H1 (cell line): ENCODE measurements around the gene NUP58. TPM values are rescaled to one million over a fixed set of nuclear protein-coding genes. Genes with fewer than 3 reads are reported as not detected.

ENCODE experiments used
- CHD2 ChIP-seq: IDR thresholded peaks from 2 replicates; pipeline ENCODE4 v1.6.1; 2012; ENCODE audit warnings: low read length, improper control_type of control experiment
- CHD7 ChIP-seq: fragments of 300-600 bp; sonication (generic); IDR thresholded peaks from 2 replicates; pipeline ENCODE4 v1.7.1; 2012; ENCODE audit warnings: low read length, moderate library complexity, mild to moderate bottlenecking, inconsistent platforms; ENCODE audit not compliant: insufficient replicate concordance
- GTF2F1 ChIP-seq: IDR thresholded peaks from 2 replicates; pipeline ENCODE4 v1.6.1; 2012; ENCODE audit warnings: low read depth, low read length, improper control_type of control experiment, borderline replicate concordance
- KDM1A ChIP-seq: fragments of 200-600, 300-600 bp; sonication (generic); IDR thresholded peaks from 2 replicates; pipeline ENCODE4 v1.7.1; 2016; ENCODE audit warnings: mild to moderate bottlenecking, low read length, borderline replicate concordance
- KDM4A ChIP-seq: IDR thresholded peaks from one replicate; pipeline ENCODE4 v1.7.1; 2012; ENCODE audit warnings: low read depth, mild to moderate bottlenecking, moderate library complexity, low read length, inconsistent platforms; ENCODE audit not compliant: severe bottlenecking
- NRF1 ChIP-seq: IDR thresholded peaks from 2 replicates; pipeline ENCODE4 v1.6.1; 2011; ENCODE audit warnings: mild to moderate bottlenecking, low read depth, low read length, improper control_type of control experiment
- RAD21 ChIP-seq, 2 experiments: IDR thresholded peaks in 1 of 2; conservative IDR thresholded peaks in 1 of 2; 2 replicates each; pipeline ENCODE4 v1.6.1; 2011; ENCODE audit warnings: low read depth in 2 of 2, low read length in 2 of 2, improper control_type of control experiment in 1 of 2, inconsistent platforms in 1 of 2, mild to moderate bottlenecking in 1 of 2, moderate library complexity in 1 of 2
- SIN3A ChIP-seq, 2 experiments: IDR thresholded peaks in 1 of 2; conservative IDR thresholded peaks in 1 of 2; 2 replicates each; pipeline ENCODE4 v1.6.1; 2011 to 2012; ENCODE audit warnings: low read length in 2 of 2, improper control_type of control experiment in 1 of 2, low read depth in 1 of 2, mild to moderate bottlenecking in 1 of 2
- polyA plus RNA-seq, 7 experiments: library from polyadenylated mRNA; depleted of rRNA in 3 of 7; stranded (reverse) in 5 of 7; unstranded in 2 of 7; fragments of >200 nt in 5 of 7; fragments of 200-250 nt in 2 of 7; gene quantifications; 1 replicate in 5 of 7; 2 replicates in 1 of 7; 4 replicates in 1 of 7; pipeline versions ENCODE4 v1.2.1 to v1.2.3, GENCODE V29; 2011 to 2013; ENCODE audit warnings: missing spikeins in 2 of 7, mixed read lengths in 2 of 7
- total RNA-seq: library from RNA; stranded (reverse); fragmentation: NEBNext Ultra II Directional; extraction: Animal tissue kit (Norgen Biotek cat#: 25700); gene quantifications from 2 replicates; pipeline ENCODE4 v1.2.1, GENCODE V29; 2021
- TF ChIP-seq, protein P1 (sequence below): IDR thresholded peaks from 2 replicates; pipeline ENCODE4 v1.6.1; 2012; ENCODE audit warnings: low read length, inconsistent platforms

Gene NUP58
- total and polyA plus RNA-seq, 2 of the 8 experiments (the other 6 are each of a cell fraction or from before 2014, with no cell fraction given) = 35.0 to 53.8 TPM

- TF ChIP-seq CHD7 = no peak
- no peak for TF ChIP-seq KDM1A
- no peak for TF ChIP-seq KDM4A
- TF ChIP-seq CHD2 = no peak
- no peak for TF ChIP-seq GTF2F1
- TF ChIP-seq NRF1 = no peak
- no peak for TF ChIP-seq RAD21 (IDR thresholded peaks at IDR 0.05 in 1 of 2, conservative IDR thresholded peaks at IDR 0.05 in 1 of 2; ENCODE audit: low read depth in 2 of 2, low read length in 2 of 2)
- no peak for TF ChIP-seq SIN3A (conservative IDR thresholded peaks at IDR 0.05 in 1 of 2, IDR thresholded peaks at IDR 0.05 in 1 of 2; ENCODE audit: low read depth in 1 of 2, low read length in 2 of 2)
- TF ChIP-seq, protein P1, sequence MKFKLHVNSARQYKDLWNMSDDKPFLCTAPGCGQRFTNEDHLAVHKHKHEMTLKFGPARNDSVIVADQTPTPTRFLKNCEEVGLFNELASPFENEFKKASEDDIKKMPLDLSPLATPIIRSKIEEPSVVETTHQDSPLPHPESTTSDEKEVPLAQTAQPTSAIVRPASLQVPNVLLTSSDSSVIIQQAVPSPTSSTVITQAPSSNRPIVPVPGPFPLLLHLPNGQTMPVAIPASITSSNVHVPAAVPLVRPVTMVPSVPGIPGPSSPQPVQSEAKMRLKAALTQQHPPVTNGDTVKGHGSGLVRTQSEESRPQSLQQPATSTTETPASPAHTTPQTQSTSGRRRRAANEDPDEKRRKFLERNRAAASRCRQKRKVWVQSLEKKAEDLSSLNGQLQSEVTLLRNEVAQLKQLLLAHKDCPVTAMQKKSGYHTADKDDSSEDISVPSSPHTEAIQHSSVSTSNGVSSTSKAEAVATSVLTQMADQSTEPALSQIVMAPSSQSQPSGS = no peak
Observed at GRCh38 chr13:25288966-25289365, 12.5 kb upstream of the NUP58 start (continued).
